GM13976 (cell line): Measurements from ENCODE around the gene EVA1B.

Experiments used
- DNase-seq: peaks from one replicate; pipeline ENCODE4 v3.0.0; 2012; ENCODE audit warnings: low spot score
- in situ Hi-C: fragments of 300-500 bp; cut with MboI; formaldehyde crosslinking; loops from one replicate; pipeline ENCODE4 v1.12.0; 2022; ENCODE audit warnings: low sequenced_read_pairs, mixed read lengths, inconsistent platforms; ENCODE audit not compliant: unreplicated experiment
- TF ChIP-seq, protein P1 (sequence below): IDR thresholded peaks from 2 replicates; pipeline ENCODE4 v1.5.1; 2012; ENCODE audit warnings: borderline replicate concordance, mild to moderate bottlenecking; ENCODE audit not compliant: insufficient read depth; ENCODE audit errors: extremely low read depth, missing control alignments, control extremely low read depth

EVA1B gene

GRCh38 chr1:36306902-36307456, 16.5 kb downstream of the EVA1B start:
- TF ChIP-seq, protein P1, sequence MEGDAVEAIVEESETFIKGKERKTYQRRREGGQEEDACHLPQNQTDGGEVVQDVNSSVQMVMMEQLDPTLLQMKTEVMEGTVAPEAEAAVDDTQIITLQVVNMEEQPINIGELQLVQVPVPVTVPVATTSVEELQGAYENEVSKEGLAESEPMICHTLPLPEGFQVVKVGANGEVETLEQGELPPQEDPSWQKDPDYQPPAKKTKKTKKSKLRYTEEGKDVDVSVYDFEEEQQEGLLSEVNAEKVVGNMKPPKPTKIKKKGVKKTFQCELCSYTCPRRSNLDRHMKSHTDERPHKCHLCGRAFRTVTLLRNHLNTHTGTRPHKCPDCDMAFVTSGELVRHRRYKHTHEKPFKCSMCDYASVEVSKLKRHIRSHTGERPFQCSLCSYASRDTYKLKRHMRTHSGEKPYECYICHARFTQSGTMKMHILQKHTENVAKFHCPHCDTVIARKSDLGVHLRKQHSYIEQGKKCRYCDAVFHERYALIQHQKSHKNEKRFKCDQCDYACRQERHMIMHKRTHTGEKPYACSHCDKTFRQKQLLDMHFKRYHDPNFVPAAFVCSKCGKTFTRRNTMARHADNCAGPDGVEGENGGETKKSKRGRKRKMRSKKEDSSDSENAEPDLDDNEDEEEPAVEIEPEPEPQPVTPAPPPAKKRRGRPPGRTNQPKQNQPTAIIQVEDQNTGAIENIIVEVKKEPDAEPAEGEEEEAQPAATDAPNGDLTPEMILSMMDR = no peak
- in situ Hi-C loops = no loop called here
- peak; percentile 100 for DNase-seq

DNA sequence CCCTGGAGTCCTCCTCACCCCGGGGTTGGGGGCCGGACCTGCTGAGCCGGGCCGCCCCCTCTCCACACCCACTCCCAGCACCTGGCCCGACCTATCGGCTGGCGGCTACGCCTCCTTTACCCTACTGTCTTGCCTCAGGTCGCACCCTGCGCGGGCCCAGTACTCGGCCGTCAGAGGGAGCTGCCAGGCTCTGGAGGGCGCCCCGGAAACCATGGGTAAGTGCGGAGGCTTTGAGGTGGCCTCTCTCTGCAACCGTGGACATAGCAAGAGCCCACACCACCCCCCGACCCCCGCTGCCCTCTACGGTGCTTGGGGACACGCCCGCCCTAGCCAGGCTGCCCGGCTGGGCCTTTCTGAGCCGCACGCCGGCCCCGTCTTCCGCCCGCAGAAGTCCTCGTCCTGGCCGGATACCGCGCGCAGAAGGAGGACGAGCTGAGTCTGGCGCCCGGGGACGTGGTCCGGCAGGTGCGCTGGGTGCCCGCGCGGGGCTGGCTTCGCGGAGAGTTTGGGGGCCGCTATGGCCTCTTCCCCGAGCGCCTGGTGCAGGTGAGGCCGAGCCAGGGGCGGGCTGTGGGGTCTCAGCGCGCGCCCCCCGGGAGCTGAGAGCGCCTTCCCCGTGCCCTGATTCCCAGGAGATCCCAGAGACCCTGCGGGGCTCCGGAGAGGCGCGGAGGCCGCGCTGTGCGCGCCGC, 17.1 kb downstream of the EVA1B start, which contains the start of gene SH3D21:
SH3D21 (plus strand) TSS at position 159 of the 692 bp plus-strand sequence; CDS start at position 212, 53 bp downstream.
- TF ChIP-seq, protein P1 = peak; percentile 29
- in situ Hi-C loops = no loop called here
- peak; percentile 66 for DNase-seq

- TF ChIP-seq, protein P1 = no peak
- DNase-seq = peak; percentile 34
- in situ Hi-C loops = no loop called here
Observed at GRCh38 chr1:36305915-36306209, 17.6 kb downstream of the EVA1B start.

DNA sequence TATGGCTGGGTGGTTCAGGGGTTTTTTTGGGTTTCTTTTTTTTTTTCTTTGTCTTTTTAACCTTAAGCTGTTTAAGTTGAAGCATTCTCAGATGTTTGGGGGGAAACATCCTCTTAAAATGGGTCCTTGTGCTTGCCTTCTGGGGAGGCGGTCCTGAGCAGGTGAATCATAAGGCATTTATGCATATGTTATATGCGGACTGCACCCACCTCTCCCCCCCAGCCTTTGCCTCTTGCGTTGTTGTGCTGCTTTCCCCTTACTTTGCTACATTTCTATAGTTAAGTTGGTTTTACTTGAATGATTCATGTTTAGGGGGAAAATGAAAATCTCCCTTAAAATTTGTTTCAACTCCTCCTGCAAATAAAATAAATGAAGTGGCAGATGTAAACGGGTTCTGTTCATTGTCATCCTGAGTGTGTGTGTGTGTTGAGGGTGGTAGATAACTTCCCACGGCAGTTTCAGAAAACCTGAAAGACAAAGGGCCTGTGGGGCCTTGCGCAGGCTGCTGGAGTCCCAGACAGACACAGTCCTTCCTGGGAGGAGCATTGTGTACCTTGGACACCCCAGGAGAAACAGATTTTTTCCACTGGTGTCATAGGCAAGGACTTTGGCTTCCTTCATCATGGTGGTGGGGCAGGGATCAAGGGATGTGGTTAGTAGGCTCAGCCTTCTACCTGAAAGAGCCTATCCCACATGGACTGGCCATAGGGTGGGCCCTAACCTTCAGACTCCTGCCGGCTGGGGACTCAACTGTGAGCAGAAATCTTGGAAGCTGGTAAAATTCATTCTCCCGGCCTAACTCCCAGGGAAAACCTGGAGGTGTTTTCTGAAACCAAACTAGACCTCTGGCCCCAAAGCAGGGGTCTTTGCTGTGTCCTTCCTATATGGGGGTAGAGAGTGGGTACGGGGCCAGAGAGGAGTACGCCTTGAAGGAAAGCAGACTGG, 18.2 kb downstream of the EVA1B start:
- TF ChIP-seq, protein P1 = no peak
- DNase-seq = no peak
- in situ Hi-C loops = no loop called here

GRCh38 chr1:36304521-36304920, 18.9 kb downstream of the EVA1B start:
- in situ Hi-C loops = no loop called here
- TF ChIP-seq, protein P1 = no peak
- DNase-seq = no peak

GRCh38 chr1:36303650-36304360, 19.6 kb downstream of the EVA1B start:
- in situ Hi-C loops = no loop called here
- TF ChIP-seq, protein P1 = no peak
- no peak for DNase-seq
